ENCODE results near the gene THBS2.

THBS2 gene

GRCh38 chr6:169239181-169239580 lies 14.5 kb downstream of the THBS2 start:
- H3K4me3 ChIP-seq (replicated peaks; ENCODE audit: insufficient read depth, low read length) = no peak overlapping the region
- H3K27ac ChIP-seq (replicated peaks) = no peak overlapping the region
- DNase-seq (ENCODE audit: low read depth in 1 of 2, low spot score in 1 of 2) = no peak
- TF ChIP-seq GABPA (IDR thresholded peaks at IDR 0.05; ENCODE audit: low read depth) = no peak
- TF ChIP-seq POLR2AphosphoS5 (IDR thresholded peaks at IDR 0.05; ENCODE audit: low read depth) = no peak
- no peak for TF ChIP-seq SPI1 (IDR thresholded peaks at IDR 0.05; ENCODE audit: borderline replicate concordance, low read depth)
- TF ChIP-seq REST (IDR thresholded peaks at IDR 0.05; ENCODE audit: insufficient replicate concordance, low read depth) = no peak
- TF ChIP-seq, protein P1, sequence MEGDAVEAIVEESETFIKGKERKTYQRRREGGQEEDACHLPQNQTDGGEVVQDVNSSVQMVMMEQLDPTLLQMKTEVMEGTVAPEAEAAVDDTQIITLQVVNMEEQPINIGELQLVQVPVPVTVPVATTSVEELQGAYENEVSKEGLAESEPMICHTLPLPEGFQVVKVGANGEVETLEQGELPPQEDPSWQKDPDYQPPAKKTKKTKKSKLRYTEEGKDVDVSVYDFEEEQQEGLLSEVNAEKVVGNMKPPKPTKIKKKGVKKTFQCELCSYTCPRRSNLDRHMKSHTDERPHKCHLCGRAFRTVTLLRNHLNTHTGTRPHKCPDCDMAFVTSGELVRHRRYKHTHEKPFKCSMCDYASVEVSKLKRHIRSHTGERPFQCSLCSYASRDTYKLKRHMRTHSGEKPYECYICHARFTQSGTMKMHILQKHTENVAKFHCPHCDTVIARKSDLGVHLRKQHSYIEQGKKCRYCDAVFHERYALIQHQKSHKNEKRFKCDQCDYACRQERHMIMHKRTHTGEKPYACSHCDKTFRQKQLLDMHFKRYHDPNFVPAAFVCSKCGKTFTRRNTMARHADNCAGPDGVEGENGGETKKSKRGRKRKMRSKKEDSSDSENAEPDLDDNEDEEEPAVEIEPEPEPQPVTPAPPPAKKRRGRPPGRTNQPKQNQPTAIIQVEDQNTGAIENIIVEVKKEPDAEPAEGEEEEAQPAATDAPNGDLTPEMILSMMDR (IDR thresholded peaks at IDR 0.05; ENCODE audit: insufficient read depth, low read length) = no peak
- no peaks in the 10 kb centered on the region for H3K27me3 ChIP-seq (ENCODE audit: insufficient read depth, poor library complexity, severe bottlenecking)

GRCh38 chr6:169238766-169239165 lies 14.9 kb downstream of the THBS2 start:
- TF ChIP-seq SPI1 (IDR thresholded peaks at IDR 0.05; ENCODE audit: borderline replicate concordance, low read depth) (no peak), REST (IDR thresholded peaks at IDR 0.05; ENCODE audit: insufficient replicate concordance, low read depth) (no peak), POLR2AphosphoS5 (IDR thresholded peaks at IDR 0.05; ENCODE audit: low read depth) (no peak), GABPA (IDR thresholded peaks at IDR 0.05; ENCODE audit: low read depth) (no peak)
- TF ChIP-seq, protein P1 (IDR thresholded peaks at IDR 0.05; ENCODE audit: insufficient read depth, low read length) = no peak
- Histone ChIP-seq H3K4me3 (replicated peaks; ENCODE audit: insufficient read depth, low read length) (no peak overlapping the region), H3K27me3 (ENCODE audit: insufficient read depth, poor library complexity, severe bottlenecking) (no peaks in the 10 kb centered on the region), H3K27ac (replicated peaks) (no peak overlapping the region)
- DNase-seq (ENCODE audit: low read depth in 1 of 2, low spot score in 1 of 2) = no peak

GRCh38 chr6:169237496-169238134 lies 16.0 kb downstream of the THBS2 start:
- no peak for TF ChIP-seq GABPA (IDR thresholded peaks at IDR 0.05; ENCODE audit: low read depth)
- no peak for TF ChIP-seq POLR2AphosphoS5 (IDR thresholded peaks at IDR 0.05; ENCODE audit: low read depth)
- no peak for TF ChIP-seq SPI1 (IDR thresholded peaks at IDR 0.05; ENCODE audit: borderline replicate concordance, low read depth)
- TF ChIP-seq, protein P1 (IDR thresholded peaks at IDR 0.05; ENCODE audit: insufficient read depth, low read length) = no peak
- TF ChIP-seq REST (IDR thresholded peaks at IDR 0.05; ENCODE audit: insufficient replicate concordance, low read depth) = no peak
- no peaks in the 10 kb centered on the region for H3K27me3 ChIP-seq (ENCODE audit: insufficient read depth, poor library complexity, severe bottlenecking)
- no peak overlapping the region for H3K4me3 ChIP-seq (replicated peaks; ENCODE audit: insufficient read depth, low read length)
- H3K27ac ChIP-seq (replicated peaks) = no peak overlapping the region
- DNase-seq (ENCODE audit: low read depth in 1 of 2, low spot score in 1 of 2) = no peak

Measured in HL-60 (cell line).